Activated CD8-positive, alpha-beta memory T cell treated with anti-CD3 and anti-CD28 coated beads, Interleukin-2, amount 50 U/mL, for 1 hour (primary cell): Measurements from ENCODE around the gene CYP3A4.
"Not testable (repeated sequence)": the region's sequence is repeated elsewhere in the genome, so short reads cannot be mapped to it uniquely, and the experiment has no call there.

Source experiments
- DNase-seq: peaks from one replicate; pipeline ENCODE4 v3.0.0-alpha.2; 2020; ENCODE audit errors: extremely low read depth

Gene CYP3A4

GRCh38 chr7:99784007-99784406 lies at the start of gene CYP3A4:
TSS of gene CYP3A4 (minus strand) at chr7:99784184. CDS start at chr7:99784081, 103 bp downstream.
- no peak for DNase-seq

GRCh38 chr7:99833289-99833877 lies 49.4 kb upstream of the CYP3A4 start:
- no peak for DNase-seq

GRCh38 chr7:99831595-99831994 lies 47.6 kb upstream of the CYP3A4 start:
- no peak for DNase-seq

- no peak for DNase-seq
Observed at GRCh38 chr7:99829524-99830160, 45.7 kb upstream of the CYP3A4 start.

GRCh38 chr7:99828811-99829210 lies 44.8 kb upstream of the CYP3A4 start:
- DNase-seq: no peak

GRCh38 chr7:99827040-99827778 lies 43.2 kb upstream of the CYP3A4 start:
- no peak for DNase-seq

- DNase-seq: no peak
Observed at GRCh38 chr7:99825873-99826272, 41.9 kb upstream of the CYP3A4 start.

- no peak for DNase-seq
Observed at GRCh38 chr7:99825452-99825851, 41.5 kb upstream of the CYP3A4 start.

- DNase-seq: no peak
Observed at GRCh38 chr7:99824091-99824490, 40.1 kb upstream of the CYP3A4 start.

- DNase-seq: no peak
Observed at GRCh38 chr7:99822731-99823718, 39.0 kb upstream of the CYP3A4 start.

GRCh38 chr7:99820408-99821027 lies 36.5 kb upstream of the CYP3A4 start:
- DNase-seq: no peak

- no peak for DNase-seq
Observed at GRCh38 chr7:99808766-99809165, 24.8 kb upstream of the CYP3A4 start.

- DNase-seq: no peak
Observed at GRCh38 chr7:99806839-99807478, 23.0 kb upstream of the CYP3A4 start.

- no peak for DNase-seq
Observed at GRCh38 chr7:99805641-99806040, 21.7 kb upstream of the CYP3A4 start.

- not testable (repeated sequence) for DNase-seq
Observed at GRCh38 chr7:99803118-99803517, 19.1 kb upstream of the CYP3A4 start.

GRCh38 chr7:99801407-99801806 lies 17.4 kb upstream of the CYP3A4 start:
- DNase-seq: not testable (repeated sequence)

- DNase-seq: no peak
Observed at GRCh38 chr7:99798972-99799371, 15.0 kb upstream of the CYP3A4 start.

- DNase-seq: not testable (repeated sequence)
Observed at GRCh38 chr7:99795864-99796263, 11.9 kb upstream of the CYP3A4 start.

- no peak for DNase-seq
Observed at GRCh38 chr7:99794585-99795502, 10.9 kb upstream of the CYP3A4 start.

GRCh38 chr7:99793443-99793842 lies 9.5 kb upstream of the CYP3A4 start:
- no peak for DNase-seq
